Omental fat pad (tissue), 4 donors: ENCODE data around the gene ADGRA3. TPM values are rescaled to one million over a fixed set of nuclear protein-coding genes. Genes with fewer than 3 reads are reported as not detected.

ENCODE experiments used
- ATAC-seq: fragments of 150-250 bp; one replicate; pipeline ENCODE4 v1.9.1; 2016; ENCODE audit warnings: mild to moderate bottlenecking, moderate library complexity; ENCODE audit not compliant: low FRiP score
- DNase-seq: peaks from one replicate; pipeline ENCODE4 v3.0.0-alpha.2; 2019; ENCODE audit warnings: low spot score
- total RNA-seq, 4 donors: library from RNA; depleted of rRNA; stranded (reverse); fragments of >200 nt; gene quantifications; one replicate each; pipeline ENCODE4 v1.1.0, GENCODE V29; 2016
- TF ChIP-seq, protein P1 (sequence below), 3 donors: fragments of 450-650 bp; IDR thresholded peaks; one replicate each; pipeline ENCODE4 v1.5.1; 2016 to 2017; ENCODE audit warnings: antibody characterized with exemption in 3 of 3, mild to moderate bottlenecking in 3 of 3, moderate library complexity in 2 of 3

Gene ADGRA3
- total RNA-seq, 4 donors from 2014 or later, result 13.7 to 48.3 (median 28.9) TPM

DNA sequence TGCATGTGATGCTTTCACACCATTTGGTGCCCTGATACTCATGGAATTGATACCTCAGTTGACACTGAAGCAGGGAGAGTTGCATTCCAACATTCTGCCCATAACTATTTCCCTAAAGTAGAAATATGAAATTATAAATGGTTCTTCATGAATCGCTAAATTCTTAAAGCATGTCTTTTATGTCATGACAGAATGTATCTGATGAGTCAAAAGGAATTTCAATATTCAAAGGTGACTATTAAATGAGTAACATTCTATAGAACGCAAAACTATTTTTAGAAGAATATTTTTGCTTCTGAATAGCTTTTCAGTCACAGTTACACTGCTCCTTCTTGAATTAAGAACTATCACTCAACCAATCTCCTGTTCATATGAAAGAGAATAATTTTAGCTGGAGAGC, 152.8 kb downstream of the ADGRA3 start:
- TF ChIP-seq, protein P1, sequence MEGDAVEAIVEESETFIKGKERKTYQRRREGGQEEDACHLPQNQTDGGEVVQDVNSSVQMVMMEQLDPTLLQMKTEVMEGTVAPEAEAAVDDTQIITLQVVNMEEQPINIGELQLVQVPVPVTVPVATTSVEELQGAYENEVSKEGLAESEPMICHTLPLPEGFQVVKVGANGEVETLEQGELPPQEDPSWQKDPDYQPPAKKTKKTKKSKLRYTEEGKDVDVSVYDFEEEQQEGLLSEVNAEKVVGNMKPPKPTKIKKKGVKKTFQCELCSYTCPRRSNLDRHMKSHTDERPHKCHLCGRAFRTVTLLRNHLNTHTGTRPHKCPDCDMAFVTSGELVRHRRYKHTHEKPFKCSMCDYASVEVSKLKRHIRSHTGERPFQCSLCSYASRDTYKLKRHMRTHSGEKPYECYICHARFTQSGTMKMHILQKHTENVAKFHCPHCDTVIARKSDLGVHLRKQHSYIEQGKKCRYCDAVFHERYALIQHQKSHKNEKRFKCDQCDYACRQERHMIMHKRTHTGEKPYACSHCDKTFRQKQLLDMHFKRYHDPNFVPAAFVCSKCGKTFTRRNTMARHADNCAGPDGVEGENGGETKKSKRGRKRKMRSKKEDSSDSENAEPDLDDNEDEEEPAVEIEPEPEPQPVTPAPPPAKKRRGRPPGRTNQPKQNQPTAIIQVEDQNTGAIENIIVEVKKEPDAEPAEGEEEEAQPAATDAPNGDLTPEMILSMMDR (IDR thresholded peaks at IDR 0.05), result no peak
- ATAC-seq (no peak), DNase-seq (no peak)

DNA sequence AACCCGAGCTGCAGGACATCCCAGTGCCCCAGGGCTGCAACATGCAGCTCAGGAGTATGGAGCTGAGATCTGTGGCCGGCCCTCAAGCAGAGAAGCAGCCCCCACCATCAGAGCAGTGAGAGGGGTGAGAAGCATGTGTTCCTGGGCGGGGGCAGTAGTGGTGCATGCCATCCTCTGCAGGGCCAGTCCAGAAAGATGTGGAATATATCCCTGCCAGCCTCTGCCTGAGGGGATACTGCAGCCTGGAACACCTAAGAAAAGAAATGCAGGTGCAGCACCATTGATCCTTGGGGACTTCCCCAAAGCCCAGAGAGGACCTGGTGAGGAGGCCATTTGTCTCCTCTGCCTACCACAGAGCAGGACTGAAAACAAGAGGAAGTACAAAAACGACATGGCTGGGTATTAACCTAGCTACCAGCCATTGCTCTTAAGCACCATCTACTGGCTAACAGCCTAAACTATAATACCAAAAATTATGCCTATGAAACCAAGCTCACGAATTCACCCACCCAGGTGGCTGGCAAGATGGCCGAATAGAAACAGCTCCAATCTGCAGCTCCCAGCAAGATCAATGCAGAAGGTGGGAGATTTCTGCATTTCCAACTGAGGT, 158.8 kb downstream of the ADGRA3 start:
- TF ChIP-seq, protein P1 (IDR thresholded peaks at IDR 0.05), result no peak
- DNase-seq, result no peak
- ATAC-seq, result no peak

DNA sequence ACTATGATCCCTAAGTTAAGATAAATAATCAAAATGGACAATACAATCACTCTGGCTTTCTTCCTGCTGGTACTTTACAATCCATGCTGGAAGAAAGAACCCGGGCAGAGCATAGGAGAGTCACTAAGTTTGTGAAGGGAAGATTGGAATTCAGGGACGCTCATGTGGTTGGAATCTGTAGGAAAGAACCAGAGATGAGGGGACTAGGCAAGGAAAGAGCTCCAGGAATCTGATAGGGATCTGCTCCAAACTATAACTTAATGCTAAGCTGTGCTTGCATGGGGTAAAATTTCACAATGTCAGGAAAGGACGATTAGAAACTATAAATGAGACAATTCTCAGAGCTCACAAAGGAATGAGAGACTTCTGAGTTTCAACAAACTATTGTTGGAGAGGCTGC, 167.5 kb downstream of the ADGRA3 start:
- no peak for ATAC-seq
- TF ChIP-seq, protein P1 (IDR thresholded peaks at IDR 0.05), result no peak

DNA sequence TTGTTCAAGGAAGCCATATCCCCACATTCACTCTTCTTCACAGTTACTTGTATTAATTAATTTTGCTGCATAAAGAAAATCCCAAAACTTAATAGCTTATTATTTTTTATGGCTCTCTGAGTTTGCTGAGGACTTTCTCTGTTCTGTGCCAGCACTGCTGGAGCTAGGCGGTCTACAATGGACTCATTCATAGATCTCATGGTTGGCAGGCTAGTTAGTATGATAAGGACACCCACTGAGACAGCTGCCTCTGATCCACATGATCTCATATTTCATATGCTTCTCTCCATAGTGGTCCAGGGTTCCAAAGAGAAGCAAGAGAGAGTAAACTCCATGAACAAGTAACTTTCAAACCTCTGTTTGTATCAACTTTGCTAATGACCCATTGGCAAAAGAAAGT, 170.2 kb downstream of the ADGRA3 start:
- no peak for DNase-seq
- TF ChIP-seq, protein P1 (IDR thresholded peaks at IDR 0.05), result no peak
- ATAC-seq, result no peak

More for the DNA sequence above, 167.5 kb downstream of the ADGRA3 start:
- DNase-seq, result no peak

DNA sequence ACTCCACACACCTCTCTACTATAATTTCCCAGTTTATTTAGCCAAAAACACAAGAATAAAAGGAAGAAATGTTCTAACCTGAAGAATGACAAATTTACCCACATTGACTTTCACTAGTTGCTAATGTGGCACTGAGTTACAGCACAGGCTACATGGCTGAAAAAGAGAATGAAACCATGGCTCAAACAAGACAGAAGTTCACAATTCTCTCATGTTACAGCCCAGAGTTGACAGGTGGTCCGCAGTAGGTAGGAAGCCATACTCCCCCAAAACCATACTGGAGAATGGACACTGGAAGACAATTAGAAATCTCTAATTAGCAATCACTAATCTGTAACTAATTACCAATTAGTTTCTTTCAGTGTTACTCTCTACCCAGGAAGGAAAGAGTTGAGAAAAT, 170.8 kb downstream of the ADGRA3 start:
- TF ChIP-seq, protein P1 (IDR thresholded peaks at IDR 0.05), result no peak
- no peak for ATAC-seq
- DNase-seq, result no peak

DNA sequence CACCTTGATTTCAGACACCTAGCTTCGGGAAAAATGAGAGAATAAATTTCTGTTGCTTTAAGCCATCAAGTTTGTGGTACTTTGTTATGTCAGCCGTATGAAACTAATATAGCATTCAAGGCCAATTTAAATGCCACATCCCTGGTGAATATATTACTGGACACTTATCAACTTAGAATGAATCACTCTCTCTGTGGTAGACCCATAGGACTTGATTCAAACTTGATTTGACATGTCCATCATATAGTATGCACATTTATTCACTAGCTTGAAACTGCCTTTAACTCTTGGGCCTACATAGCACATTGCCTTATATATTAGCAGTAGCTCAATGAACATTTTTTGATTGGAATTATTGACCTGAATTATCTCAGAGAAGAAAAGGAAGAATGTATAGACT, 172.3 kb downstream of the ADGRA3 start:
- ATAC-seq (no peak), DNase-seq (no peak)
- TF ChIP-seq, protein P1 (IDR thresholded peaks at IDR 0.05), result no peak

DNA sequence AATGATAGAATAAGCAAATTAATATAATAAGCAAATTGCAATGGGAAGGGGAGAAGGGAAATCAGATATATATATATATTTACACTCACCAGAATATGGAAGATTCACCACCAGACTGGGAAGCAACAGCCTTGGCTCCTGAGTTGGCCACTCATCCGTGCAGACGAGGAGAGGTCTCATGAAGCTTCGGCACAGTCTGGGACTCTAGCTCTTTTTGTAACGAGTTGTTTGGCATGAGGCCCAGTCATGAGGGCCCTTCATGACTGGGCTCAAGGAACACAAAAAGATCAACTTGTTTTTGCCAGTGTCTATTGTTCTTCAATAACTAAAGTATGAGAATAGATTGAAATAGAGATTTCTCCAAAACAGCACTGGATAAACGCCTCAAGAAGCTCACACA, 176.4 kb downstream of the ADGRA3 start:
- TF ChIP-seq, protein P1 (IDR thresholded peaks at IDR 0.05), result no peak
- no peak for ATAC-seq

More for the DNA sequence above, 176.4 kb downstream of the ADGRA3 start:
- DNase-seq, result no peak
